Gastroesophageal sphincter (tissue), 4 donors: Measurements from ENCODE around the gene EFHC2. TPM values are rescaled to one million over a fixed set of nuclear protein-coding genes. Genes with fewer than 3 reads are reported as not detected.

Source experiments
- ATAC-seq: fragments of 150-250 bp; one replicate; pipeline ENCODE4 v1.9.1; 2016; ENCODE audit warnings: mild to moderate bottlenecking, moderate library complexity
- H3K27ac ChIP-seq, 4 donors: fragments of 200-600 bp; sonication (generic) in 3 of 4; 1 replicate in 3 of 4; 2 replicates in 1 of 4; pipeline ENCODE4 v1.5.1; 2016 to 2019
- H3K27me3 ChIP-seq: fragments of 200-600 bp; sonication (generic); one replicate; pipeline ENCODE4 v1.5.1; 2019
- H3K36me3 ChIP-seq, 2 donors: fragments of 200-600 bp; sonication (generic); one replicate each; pipeline ENCODE4 v1.5.1; 2019; ENCODE audit warnings: control low read depth in 1 of 2
- H3K4me1 ChIP-seq, 3 donors: fragments of 200-600 bp; sonication (generic); 1 replicate in 2 of 3; 2 replicates in 1 of 3; pipeline ENCODE4 v1.5.1; 2016 to 2019; ENCODE audit warnings: control low read depth in 2 of 3
- H3K4me3 ChIP-seq, 2 donors: fragments of 200-600 bp; sonication (generic); one replicate each; pipeline ENCODE4 v1.5.1; 2019; ENCODE audit warnings: mild to moderate bottlenecking in 1 of 2, moderate library complexity in 1 of 2
- H3K9me3 ChIP-seq, 3 donors: fragments of 200-600 bp; sonication (generic); one replicate each; pipeline ENCODE4 v1.5.1; 2017 to 2019; ENCODE audit warnings: control low read depth in 2 of 3
- EP300 ChIP-seq: sonication (generic); formaldehyde crosslinking; IDR thresholded peaks from one replicate; pipeline ENCODE4 v1.6.1; 2017; ENCODE audit warnings: antibody characterized with exemption, mild to moderate bottlenecking
- POLR2A ChIP-seq, 2 donors: fragments of 450-650 bp; IDR thresholded peaks; one replicate each; pipeline ENCODE4 v1.6.1; 2017; ENCODE audit warnings: antibody characterized with exemption in 2 of 2, mild to moderate bottlenecking in 2 of 2, moderate library complexity in 1 of 2
- POLR2AphosphoS5 ChIP-seq: sonication (generic); formaldehyde crosslinking; IDR thresholded peaks from one replicate; pipeline ENCODE4 v1.6.1; 2017; ENCODE audit warnings: antibody characterized with exemption
- WGBS, 2 donors: methylation state at CpG; one replicate each; pipeline ENCODE4 v1.1.5; 2018; ENCODE audit warnings: low coverage in 1 of 2; 5-methylcytosine and 5-hydroxymethylcytosine counted together
- total RNA-seq, 4 donors: library from RNA; depleted of rRNA; stranded (reverse); fragments of >200 nt; gene quantifications; one replicate each; pipeline ENCODE4 v1.1.0, GENCODE V29; 2016
- TF ChIP-seq, protein P1 (sequence below), 4 experiments: fragments of 200-600 bp in 2 of 4; fragments of 450-650 bp in 2 of 4; sonication (generic) in 1 of 4; IDR thresholded peaks; one replicate each; pipeline ENCODE4 v1.5.1; 2017 to 2019; ENCODE audit warnings: antibody characterized with exemption in 4 of 4, mild to moderate bottlenecking in 2 of 4, moderate library complexity in 2 of 4

Gene EFHC2
- total RNA-seq, 4 donors from 2014 or later, result 2.7 to 15.9 (median 8.7) TPM

DNA sequence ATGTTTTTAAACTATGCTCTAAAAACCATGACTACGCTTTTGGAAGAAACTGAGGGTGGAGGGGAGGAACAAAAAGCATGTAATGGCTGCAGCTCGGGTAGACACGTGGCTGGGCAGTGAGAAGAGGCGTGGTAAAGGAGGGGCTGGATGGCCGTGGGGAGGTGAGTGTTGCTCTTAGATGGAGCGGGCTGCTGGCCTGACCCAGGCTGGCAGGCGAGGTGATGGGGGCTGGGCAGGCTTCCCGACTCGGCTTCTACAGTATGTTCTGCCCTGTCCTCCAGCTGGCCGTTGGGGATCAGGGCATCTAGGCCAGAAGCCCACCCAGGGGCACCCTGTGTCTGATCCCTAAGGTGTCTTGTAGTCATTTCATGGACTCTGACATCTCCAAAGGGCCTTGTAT, 60.7 kb downstream of the EFHC2 start:
- H3K27me3 ChIP-seq, result no peaks in the 10 kb centered on the region
- H3K36me3 ChIP-seq, result no peaks in the 10 kb centered on the region
- no peak overlapping the region for H3K27ac ChIP-seq
- 71 to 88% methylated on average over 3 to 5 of the region's 10 CpGs for WGBS, 2 donors
- no peaks in the 10 kb centered on the region for H3K4me1 ChIP-seq
- no peak for TF ChIP-seq POLR2AphosphoS5
- no peak for TF ChIP-seq POLR2A (IDR thresholded peaks at IDR 0.05)
- TF ChIP-seq, protein P1, sequence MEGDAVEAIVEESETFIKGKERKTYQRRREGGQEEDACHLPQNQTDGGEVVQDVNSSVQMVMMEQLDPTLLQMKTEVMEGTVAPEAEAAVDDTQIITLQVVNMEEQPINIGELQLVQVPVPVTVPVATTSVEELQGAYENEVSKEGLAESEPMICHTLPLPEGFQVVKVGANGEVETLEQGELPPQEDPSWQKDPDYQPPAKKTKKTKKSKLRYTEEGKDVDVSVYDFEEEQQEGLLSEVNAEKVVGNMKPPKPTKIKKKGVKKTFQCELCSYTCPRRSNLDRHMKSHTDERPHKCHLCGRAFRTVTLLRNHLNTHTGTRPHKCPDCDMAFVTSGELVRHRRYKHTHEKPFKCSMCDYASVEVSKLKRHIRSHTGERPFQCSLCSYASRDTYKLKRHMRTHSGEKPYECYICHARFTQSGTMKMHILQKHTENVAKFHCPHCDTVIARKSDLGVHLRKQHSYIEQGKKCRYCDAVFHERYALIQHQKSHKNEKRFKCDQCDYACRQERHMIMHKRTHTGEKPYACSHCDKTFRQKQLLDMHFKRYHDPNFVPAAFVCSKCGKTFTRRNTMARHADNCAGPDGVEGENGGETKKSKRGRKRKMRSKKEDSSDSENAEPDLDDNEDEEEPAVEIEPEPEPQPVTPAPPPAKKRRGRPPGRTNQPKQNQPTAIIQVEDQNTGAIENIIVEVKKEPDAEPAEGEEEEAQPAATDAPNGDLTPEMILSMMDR (IDR thresholded peaks at IDR 0.05), result no peak
- TF ChIP-seq EP300, result no peak
- ATAC-seq, result no peak
- H3K9me3 ChIP-seq, result no peaks in the 10 kb centered on the region
- no peak overlapping the region for H3K4me3 ChIP-seq

DNA sequence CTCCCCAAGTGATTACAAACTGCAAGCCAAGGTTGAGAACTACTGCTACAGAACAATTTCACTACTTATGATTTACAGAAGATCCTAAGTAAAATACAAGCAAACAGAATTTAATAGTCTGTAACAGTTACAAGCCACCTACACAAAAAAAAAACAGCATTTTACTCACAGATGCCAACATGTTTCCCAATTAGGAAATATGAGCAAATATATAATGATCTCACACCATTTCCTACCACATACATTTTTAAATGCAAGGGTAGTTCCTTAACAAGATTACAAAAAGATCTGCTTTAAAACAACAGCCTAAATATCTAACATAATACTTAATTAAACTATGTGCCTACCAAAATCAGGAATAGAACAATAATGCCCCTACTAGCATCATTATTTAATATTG, 63.4 kb downstream of the EFHC2 start:
- H3K36me3 ChIP-seq, result no peaks in the 10 kb centered on the region
- H3K4me1 ChIP-seq, result no peaks in the 10 kb centered on the region
- TF ChIP-seq POLR2A (IDR thresholded peaks at IDR 0.05) (no peak), POLR2AphosphoS5 (no peak), EP300 (no peak)
- TF ChIP-seq, protein P1 (IDR thresholded peaks at IDR 0.05), result no peak
- ATAC-seq, result no peak
- no peak overlapping the region for H3K4me3 ChIP-seq
- no peaks in the 10 kb centered on the region for H3K27me3 ChIP-seq
- no peak overlapping the region for H3K27ac ChIP-seq
- H3K9me3 ChIP-seq, result no peaks in the 10 kb centered on the region

DNA sequence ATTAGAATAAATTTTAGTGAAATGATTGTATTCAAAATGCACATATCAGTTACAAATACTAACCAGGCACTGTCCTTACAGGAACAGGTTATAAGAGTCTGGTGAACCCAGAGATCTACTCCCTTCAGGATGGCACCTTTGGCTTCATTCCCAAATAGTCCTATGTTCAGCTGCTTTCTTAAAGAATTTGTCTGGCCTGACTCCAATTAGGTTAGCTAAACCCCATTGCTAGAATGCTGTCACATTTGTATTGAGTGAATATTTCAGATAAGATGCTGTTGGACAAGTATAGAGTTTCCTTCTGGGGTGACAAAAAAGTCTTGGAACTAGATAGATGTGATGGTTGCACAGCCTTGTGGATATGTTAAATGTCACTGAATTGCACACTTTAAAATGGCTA, 69.4 kb downstream of the EFHC2 start:
- no peak overlapping the region for H3K4me3 ChIP-seq
- no peaks in the 10 kb centered on the region for H3K4me1 ChIP-seq
- H3K27ac ChIP-seq, result no peak overlapping the region
- H3K27me3 ChIP-seq, result no peaks in the 10 kb centered on the region
- no peaks in the 10 kb centered on the region for H3K9me3 ChIP-seq
- H3K36me3 ChIP-seq, result no peaks in the 10 kb centered on the region
- ATAC-seq, result no peak
- TF ChIP-seq POLR2A (IDR thresholded peaks at IDR 0.05) (no peak), POLR2AphosphoS5 (no peak), EP300 (no peak)
- TF ChIP-seq, protein P1 (IDR thresholded peaks at IDR 0.05), result no peak

DNA sequence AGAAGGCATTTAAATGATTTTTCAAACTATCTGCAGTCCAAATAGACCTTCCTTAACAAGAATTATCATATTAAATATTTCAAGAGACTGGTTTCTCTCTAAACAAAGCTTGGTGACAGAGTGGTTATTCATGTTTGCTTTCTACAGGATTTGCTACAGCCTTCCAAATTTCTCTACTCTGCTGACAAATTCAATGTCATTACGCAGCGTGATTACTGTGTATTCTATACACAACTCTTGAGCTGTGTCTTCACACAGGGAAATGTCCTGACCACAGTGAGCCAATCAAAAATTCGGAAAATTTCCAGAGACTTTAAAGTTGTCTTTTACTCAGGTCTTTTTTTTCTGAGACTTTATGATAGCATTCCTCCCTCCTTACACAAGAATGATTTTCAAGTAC, 75.6 kb downstream of the EFHC2 start:
- no peak overlapping the region for H3K4me3 ChIP-seq
- no peaks in the 10 kb centered on the region for H3K36me3 ChIP-seq
- 54 to 57% methylated on average over 3 of the region's 3 CpGs for WGBS, 2 donors
- no peak overlapping the region for H3K27ac ChIP-seq
- ATAC-seq, result no peak
- no peaks in the 10 kb centered on the region for H3K4me1 ChIP-seq
- TF ChIP-seq POLR2AphosphoS5, result no peak
- TF ChIP-seq, protein P1 (IDR thresholded peaks at IDR 0.05), result no peak
- no peak for TF ChIP-seq EP300
- TF ChIP-seq POLR2A (IDR thresholded peaks at IDR 0.05), result no peak
- H3K27me3 ChIP-seq, result no peaks in the 10 kb centered on the region
- H3K9me3 ChIP-seq, result no peaks in the 10 kb centered on the region

DNA sequence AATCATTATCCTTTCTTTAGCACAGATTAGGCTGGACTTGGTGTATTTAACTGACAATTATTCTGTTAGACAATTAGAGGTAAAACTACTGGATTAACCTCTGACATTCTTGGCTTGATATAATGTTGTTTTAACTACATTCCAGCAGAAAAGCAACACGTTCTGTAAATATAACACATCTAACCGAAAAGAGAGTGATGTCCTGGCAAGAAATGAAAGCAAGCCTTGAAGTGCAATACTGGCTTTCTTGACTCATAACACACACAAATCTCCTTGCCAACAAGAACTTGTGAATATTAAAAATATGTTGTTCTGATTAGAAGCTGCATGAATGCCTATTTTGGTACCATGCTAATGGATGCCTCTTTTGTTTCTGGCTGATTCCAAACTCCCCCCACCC, 76.4 kb downstream of the EFHC2 start:
- no peak for ATAC-seq
- H3K4me1 ChIP-seq, result no peaks in the 10 kb centered on the region
- H3K4me3 ChIP-seq, result no peak overlapping the region
- TF ChIP-seq POLR2A (IDR thresholded peaks at IDR 0.05) (no peak), POLR2AphosphoS5 (no peak), EP300 (no peak)
- TF ChIP-seq, protein P1 (IDR thresholded peaks at IDR 0.05), result no peak
- H3K27ac ChIP-seq, result no peak overlapping the region
- H3K36me3 ChIP-seq, result no peaks in the 10 kb centered on the region
- H3K9me3 ChIP-seq, result no peaks in the 10 kb centered on the region
- 16 to 30% methylated on average over 2 of the region's 2 CpGs for WGBS, 2 donors
- H3K27me3 ChIP-seq, result no peaks in the 10 kb centered on the region
